Cardiac septum (tissue), 1 donor: Measurements from ENCODE around the gene TEX22. TPM values are rescaled to one million over a fixed set of nuclear protein-coding genes. Genes with fewer than 3 reads are reported as not detected.
"Not testable (repeated sequence)": the region's sequence is repeated elsewhere in the genome, so short reads cannot be mapped to it uniquely, and the experiment has no call there.

ENCODE experiments used
- DNase-seq: peaks from one replicate; pipeline ENCODE4 v3.0.0-alpha.2; 2020; ENCODE audit warnings: low spot score
- intact Hi-C: fragments of 100-400 bp; cut with DNase I; formaldehyde crosslinking; loops from one replicate; pipeline ENCODE4 v1.14.0; 2022
- long read RNA-seq: library from polyadenylated mRNA; unstranded; transcript quantifications from one replicate; pipeline ENCODE4 v2.0.0, GENCODE V29; 2021
- total RNA-seq: library from RNA; stranded (reverse); fragmentation: NEBNext Ultra II Directional; extraction: Animal tissue kit (Norgen Biotek cat#: 25700); gene quantifications from one replicate; pipeline ENCODE4 v1.2.1, GENCODE V29; 2021
- donor health status: DM: no; HTN: no; CAD: no.

TEX22 gene, protein sequence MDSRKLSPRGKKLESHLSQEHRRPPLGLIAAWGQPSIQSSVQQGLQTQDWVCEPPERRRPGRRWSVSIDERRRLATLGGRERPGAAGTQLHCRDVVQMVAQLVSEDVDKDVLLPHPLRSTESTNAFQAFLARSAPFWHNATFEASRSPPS
- 0.46 TPM for total RNA-seq
- long read RNA-seq, partial matches to known transcripts = 0 of 3 reads
- long read RNA-seq, other reads (novel, unspliced or antisense) = 2 of 3 reads

DNA sequence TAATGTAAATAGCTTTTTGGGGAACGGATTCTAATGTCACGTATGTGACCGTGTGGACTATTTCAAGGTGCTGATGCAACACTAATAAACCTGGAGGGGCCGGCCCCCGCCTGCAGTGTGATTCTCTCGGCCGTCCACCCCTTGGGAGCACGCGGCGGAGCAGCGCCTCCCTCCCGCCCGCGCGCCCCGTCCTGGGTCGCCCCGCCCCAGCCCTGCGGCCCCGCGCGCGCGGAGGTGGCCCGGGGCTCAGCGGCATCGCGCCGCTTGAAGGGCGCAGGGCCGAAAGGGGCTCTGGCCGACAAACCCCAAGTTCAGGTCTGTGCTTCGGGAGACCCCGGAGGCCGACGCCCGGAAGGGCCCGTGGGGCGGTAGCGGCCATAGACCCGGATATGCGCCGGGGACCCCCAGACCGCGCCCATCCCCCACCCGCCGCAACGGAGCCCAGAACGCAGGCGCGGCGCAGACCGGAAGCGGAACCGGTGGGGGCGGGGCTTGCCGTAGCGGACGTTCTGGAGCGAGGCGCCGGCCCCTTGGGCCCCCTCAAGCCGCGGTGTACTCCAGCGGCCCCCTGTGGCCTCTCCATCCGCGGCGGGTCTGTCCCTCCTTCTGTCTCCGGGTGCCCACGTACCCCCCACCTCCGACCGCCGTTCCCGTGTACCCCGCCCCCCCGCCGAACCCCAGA lies at the start of gene TEX22:
Gene TEX22 (plus strand): TSS at position 495 of the 682 bp plus-strand sequence. CDS start 803 bp downstream, outside the sequence.
- DNase-seq = peak; percentile 93
- intact Hi-C loops = loop anchor here (2.0 kb wide), 1 partner anchor 51 kb away; no protein-coding TSS in a partner anchor

DNA sequence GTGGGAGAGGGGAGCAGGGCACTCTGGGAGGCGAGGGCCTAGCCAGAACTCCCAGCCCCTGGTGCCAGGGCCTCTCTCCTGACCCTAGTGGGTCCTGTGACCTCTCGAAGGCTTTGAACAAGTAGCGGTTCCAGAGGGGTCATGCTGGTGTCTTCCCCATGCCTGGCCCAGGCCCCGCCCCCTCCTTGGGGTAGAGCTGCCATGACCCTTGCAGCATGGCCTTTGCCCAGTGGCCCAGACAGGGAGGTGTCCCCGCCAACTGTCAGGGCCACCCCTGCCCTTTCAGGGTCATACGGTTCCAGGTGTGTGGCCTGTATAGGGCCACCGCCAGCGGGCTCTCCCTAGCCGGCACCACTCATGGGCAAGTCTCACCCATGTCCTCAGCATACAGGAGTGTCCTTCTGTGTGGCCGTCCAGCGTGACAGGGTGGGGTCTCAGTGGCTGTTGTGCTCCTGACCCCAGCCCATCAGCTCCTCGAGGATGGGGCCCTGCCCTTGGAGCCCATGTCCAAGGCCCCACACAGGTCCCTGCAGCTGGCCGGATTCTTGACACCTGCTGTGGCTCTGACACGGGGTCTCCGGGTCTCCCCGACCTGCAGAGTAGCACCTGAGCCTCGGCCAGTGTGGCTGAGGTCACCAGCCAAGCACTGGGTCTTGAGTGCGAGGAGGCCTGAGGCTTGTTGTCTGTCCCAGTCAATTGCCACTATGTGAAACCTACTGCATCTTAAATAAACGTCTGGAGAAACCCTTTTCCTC lies 49.2 kb upstream of the TEX22 start:
- no peak for DNase-seq
- intact Hi-C loops = no loop called here

DNA sequence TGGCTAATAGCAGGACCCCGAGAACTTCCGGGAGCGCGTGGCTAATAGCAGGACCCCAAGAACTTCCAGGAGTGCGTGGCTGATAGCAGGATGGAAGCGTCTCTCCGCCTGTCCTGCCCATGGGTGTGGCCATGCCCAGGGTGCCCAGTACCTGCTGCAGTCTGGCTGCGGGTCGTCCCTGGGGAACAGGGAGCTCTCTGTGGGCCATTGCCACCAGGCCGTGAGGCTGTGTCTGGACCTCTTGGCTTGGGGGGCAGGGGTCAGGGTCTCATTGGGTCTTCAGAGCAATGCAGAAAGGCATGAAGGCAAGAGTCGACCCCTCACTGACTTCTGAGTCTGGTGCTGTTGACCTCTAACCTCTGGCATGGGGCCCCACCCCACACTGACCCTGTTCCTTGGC lies 48.3 kb upstream of the TEX22 start:
- DNase-seq = no peak
- intact Hi-C loops = loop anchor here (5.0 to 10.0 kb wide), 3 partner anchors 33 to 258 kb away; no protein-coding TSS in a partner anchor

DNA sequence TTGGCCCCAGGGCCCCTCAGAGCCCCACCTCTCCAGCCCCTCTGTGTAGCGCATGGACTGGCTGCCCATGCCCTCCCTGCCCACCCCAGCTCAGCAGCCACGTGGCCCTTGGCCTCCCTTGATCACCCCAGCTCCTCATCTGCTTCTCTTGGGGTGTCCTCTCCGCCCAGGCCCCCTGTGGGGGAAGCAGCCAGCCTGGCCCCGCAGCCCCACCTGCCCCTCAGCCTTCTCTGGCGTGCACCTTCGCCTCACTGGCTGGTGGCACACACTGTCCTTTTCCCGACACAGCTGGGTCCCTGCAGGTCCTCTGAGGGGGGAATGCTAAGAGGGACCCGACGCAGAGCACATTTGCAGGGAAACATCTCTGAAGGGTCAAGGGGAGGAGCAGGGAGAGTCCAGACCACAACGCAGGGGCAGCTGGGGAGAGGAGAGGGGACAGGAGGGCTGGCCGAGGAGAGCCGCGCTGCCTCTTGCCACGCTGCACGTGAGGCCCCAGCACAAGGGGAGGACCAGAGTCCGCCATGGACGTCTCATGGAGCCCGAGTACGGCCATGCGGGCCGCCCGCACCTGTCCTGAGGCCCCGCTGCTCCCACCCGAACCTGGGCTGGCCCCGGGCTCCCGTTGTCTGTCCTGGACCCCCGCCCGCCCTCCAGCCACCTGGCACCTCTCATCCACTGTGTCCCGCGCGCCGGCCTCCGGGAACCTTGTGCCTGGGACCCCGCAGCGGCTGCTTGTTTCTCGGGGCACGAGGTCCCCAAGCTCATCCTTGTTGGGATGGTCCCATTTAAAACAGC lies 47.7 kb upstream of the TEX22 start:
- intact Hi-C loops = loop anchor here (5.0 to 10.0 kb wide), 3 partner anchors 33 to 258 kb away; no protein-coding TSS in a partner anchor
- no peak for DNase-seq

DNA sequence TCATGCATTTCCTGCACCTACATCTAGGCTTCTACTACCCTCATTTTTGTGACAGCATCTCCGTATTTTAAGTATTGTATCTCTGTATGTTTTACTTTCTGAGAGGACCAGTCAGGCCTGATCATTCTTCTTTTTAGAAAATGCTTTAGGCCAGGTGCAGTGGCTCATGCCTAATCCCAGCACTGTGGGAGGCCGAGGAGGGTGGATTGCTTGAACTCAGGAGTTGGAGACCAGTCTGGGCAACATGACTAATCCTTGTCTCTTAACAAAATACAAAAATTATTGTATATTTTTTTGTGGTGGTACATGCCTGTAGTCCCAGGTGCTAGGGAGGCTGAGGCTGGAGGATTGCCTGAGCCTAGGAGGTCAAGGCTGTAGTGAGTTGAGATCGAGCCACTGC lies 46.9 kb upstream of the TEX22 start:
- intact Hi-C loops = loop anchor here (5.0 to 10.0 kb wide), 3 partner anchors 34 to 259 kb away; no protein-coding TSS in a partner anchor
- DNase-seq = no peak

DNA sequence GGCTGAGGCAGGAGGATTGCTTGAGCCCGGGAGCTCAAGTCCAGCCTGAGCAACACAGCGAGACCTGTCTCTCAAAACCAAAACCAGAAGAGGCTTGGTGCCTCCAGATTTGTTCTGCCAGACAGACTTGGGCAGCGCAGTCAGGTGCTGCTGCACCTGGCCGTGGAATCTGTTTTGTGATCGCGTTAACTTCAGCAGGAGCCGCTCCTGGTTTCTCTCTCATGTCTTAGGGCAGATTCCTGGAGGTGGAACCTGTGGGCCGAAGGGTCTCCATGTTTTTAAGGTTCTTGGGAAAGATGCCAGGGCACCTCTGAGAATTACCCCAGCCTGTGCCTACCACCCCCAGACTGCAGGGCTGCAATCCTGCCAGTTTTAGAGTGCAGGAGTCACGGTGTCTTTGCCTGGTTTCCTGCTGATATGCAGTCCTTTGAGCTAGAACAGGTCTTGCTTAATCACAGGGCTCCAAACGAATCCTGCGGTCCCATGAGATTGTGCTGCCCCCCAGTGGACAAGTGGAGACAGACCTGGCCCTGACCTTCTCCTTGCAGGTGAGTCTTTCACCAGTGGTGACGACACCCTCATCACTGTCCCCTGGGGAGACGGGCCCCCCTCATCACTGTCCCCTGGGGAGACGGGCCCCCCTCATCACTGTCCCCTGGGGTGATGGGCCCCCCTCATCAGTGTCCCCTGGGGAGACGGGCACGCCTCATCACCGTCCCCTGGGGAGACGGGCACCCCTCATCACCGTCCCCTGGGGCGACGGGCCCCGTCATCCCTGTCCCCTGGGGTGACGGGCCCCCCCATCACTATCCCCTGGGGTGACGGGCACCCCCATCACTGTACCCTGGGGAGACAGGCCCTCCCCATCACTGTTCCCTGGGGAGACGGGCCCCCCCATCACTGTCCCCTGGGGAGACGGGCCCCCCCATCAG lies 46.2 kb upstream of the TEX22 start:
- DNase-seq = peak; percentile 92
- intact Hi-C loops = loop anchor here (2.0 to 10.0 kb wide), 4 partner anchors 35 to 260 kb away; no protein-coding TSS in a partner anchor

DNA sequence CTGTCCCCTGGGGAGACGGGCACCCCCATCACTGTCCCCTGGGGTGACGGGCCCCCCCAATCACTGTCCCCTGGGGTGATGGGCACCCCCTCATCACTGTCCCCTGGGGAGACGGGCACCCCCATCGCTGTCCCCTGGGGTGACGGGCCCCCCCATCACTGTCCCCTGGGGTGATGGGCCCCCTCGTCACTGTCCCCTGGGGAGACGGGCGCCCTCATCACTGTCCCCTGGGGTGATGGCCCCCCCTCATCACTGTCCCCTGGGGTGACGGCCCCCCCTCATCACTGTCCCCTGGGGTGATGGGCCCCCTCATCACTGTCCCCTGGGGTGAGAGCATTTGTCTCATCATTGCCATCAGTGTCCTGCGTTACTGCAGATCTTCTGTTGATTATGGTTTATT lies 45.2 kb upstream of the TEX22 start:
- no peak for DNase-seq
- intact Hi-C loops = loop anchor here (2.0 to 10.0 kb wide), 4 partner anchors 36 to 261 kb away; no protein-coding TSS in a partner anchor

DNA sequence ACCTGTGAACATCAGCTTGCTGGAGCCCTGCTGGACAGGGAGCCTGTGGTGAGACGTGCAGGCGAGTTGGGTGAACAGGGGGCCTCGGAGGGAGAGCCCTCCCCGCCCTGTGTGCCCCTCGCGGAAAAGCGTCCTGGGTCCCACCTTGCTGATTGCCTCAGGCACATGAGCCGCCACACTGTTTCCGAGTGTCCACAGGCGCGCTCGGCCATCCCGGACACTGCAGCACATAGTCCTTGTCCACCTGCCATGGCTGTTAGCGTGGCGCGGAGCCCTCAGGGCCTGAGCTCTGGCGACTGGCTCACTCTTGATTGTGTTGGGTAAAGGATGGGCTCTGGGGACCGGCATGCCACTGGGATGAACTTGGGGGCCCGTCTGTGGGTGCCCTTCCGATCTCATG lies 43.8 kb upstream of the TEX22 start:
- intact Hi-C loops = loop anchor here (5.0 to 10.0 kb wide), 3 partner anchors 37 to 262 kb away; no protein-coding TSS in a partner anchor
- no peak for DNase-seq

DNA sequence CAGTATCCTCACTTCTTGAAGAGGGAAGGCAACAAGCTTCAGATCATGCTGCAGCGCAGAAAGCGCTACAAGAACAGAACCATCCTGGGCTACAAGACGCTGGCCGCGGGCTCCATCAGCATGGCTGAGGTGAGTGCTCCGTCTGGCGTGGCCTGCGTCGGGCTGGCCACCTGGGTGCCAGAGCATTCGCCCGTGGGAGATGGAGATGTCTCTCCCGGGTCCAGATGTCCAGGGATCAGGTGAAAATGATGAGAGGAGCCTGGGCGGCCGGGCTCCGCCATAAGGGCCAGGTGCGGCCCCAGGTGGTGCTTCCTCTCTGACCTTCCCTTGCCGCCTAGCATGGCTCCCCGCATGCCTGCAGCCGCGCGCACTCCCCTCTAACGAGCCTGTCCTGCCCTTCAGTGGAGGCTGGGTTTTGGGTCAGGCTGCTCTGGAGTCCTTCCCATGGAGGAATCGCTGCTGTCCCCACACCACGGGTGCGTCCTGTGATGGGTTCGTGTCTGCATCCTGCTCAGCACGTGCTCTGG lies 43.2 kb upstream of the TEX22 start:
- DNase-seq = no peak
- intact Hi-C loops = loop anchor here (10.0 kb wide), 1 partner anchor 60 kb away; no protein-coding TSS in a partner anchor

DNA sequence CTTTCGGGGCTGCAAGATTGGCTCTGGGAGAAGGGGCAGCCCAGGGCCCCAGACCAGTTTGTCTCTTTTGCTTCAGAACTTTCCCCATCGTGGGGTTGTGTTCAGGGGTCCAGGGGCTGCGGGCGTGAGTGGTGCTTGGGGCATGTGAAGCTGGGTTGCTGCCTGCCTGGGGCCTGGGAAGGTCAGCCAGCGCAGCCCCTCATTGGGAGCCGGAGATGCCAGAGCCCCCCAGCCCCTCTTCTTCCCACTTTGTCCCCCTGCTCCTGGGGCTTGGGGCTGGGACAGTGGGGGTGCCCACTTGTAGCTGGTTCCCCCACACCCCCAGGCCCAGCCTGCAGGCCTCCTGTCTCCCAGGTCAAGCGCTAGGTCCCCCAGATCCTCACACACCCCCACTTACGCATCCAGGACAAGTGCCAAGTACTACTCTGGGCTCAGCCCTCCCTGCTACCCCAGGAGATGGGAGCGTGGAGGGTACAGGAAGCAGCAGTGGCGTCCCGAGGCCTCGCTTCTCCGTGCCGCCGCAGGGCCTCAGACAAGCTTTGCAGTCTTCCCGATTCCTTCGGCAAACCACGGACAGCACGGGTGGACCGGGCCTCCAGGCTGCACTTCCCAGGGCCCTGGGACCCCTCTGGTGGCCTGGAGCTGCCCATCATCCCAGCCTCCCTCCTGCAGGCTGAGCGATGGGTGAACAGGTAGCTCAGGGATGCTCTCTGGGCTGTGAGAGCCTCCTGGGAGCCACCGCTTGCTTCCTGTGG lies 42.3 kb upstream of the TEX22 start:
- DNase-seq = no peak
- intact Hi-C loops = loop anchor here (10.0 kb wide), 1 partner anchor 61 kb away; no protein-coding TSS in a partner anchor

DNA sequence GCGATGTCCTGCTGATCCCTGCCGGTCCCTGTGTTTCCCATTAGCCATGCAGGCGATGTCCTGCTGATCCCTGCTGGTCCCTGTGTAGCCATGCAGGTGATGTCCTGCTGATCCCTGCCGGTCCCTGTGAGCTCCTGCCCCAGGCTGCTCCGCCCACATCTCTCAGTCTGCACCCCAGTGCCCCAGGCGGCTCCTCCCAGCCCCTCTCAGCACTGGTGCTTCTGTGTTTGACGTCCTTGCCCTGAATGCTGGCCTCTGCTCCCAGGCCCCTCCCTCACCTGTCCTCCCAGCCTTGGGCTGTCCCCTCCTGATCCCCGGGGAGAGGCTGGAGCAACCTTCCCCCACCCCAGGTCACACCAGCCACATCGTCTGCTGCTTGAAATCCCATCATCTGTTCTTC lies 41.4 kb upstream of the TEX22 start:
- no peak for DNase-seq
- intact Hi-C loops = loop anchor here (10.0 kb wide), 1 partner anchor 62 kb away; no protein-coding TSS in a partner anchor

DNA sequence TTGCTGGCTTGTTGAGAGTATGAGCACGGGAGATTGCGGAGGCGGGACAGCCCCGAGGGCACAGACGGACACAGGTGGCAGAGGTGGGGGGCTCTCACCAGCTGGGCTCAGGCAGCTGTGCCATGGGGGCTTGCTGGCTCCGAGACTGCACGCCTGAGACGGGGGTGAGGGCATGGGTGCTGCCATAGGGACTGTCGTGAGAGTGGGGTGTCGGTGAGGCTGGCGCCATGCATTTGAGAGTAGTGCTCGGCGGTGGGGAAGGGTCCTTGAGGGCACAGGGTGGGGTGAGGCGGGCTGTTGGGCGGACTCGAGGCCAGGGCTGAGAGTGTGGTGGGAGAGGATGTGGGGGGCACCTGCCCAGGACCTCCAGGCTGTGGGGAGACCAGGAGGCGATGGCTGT lies 40.7 kb upstream of the TEX22 start:
- no peak for DNase-seq
- intact Hi-C loops = loop anchor here (10.0 kb wide), 1 partner anchor 63 kb away; no protein-coding TSS in a partner anchor

DNA sequence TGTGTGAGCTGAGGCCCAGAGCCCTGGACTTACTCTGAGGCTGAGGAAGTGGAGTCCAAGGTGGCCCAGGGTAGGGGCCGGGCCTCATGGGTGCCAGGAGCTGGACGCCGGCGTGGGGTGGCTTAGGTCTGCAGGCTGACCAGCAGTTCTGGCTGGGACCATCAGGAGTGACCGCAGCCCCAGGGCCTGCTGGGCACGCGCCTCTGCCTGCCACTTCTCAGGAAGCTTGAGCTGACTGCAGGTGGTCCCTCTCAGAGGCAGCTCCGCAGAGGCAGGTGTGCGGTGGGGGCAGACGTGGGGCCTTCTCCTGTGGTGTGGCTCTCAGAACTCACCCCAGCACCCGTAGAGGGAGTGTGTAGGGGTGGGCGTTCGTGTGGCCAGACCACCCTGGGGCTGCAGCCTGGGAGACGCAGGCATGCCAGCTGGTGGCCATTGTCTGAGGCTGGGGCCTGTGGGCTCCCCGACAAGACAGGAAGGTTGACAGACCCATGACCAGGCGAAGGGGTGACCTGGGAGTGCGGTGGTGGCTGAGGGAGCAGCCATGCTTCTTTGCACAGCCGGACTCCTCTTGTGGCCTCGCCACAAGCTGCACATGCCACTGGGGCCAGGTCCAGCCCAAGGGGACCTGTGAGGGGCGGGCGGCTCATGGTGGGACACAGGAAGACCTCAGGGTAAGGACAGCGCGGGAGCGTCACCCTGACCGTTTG lies 40.0 kb upstream of the TEX22 start:
- DNase-seq = no peak
- intact Hi-C loops = loop anchor here (10.0 kb wide), 1 partner anchor 63 kb away; no protein-coding TSS in a partner anchor

DNA sequence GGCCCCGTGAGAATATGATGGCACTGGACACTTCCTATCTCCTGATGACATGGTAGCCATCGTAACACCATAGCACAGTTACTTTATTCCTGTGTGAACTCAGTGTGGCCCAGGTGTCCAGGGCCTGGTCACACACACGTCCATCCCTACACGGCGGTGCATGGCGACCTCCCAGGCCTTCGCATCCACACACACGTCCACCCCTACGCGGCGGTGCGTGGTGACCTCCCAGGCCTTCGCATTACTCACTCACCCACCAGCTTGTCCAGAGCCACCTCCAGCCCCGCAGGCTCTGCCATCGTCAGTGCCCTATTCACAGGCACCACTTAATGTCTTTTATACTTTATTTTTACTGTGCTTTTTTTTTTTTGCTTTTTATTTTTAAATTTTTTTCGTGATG lies 39.4 kb upstream of the TEX22 start:
- DNase-seq = no peak
- intact Hi-C loops = loop anchor here (10.0 kb wide), 1 partner anchor 64 kb away; no protein-coding TSS in a partner anchor

DNA sequence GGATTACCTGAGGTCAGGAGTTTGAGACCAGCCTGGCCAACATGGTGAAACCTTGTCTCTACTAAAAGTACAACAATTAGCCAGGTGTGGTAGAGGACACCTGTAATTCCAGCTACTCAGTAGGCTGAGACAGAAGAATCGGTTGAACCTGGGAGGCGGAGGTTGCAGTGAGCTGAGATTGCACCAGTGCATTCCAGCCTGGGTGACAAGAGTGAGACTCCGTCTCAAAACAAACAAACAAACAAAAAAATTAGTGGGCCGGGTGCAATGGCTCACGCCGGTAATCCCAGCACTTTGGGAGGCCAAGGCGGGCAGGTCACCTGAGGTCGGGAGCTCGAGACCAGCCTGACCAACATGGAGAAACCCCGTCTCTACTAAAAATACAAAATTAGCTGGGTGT lies 36.9 kb upstream of the TEX22 start:
- intact Hi-C loops, DNase-seq: not testable (repeated sequence)
